Measurements from ENCODE around the gene FLVCR1.

The FLVCR1 gene

GRCh38 chr1:212941452-212941851, 83.4 kb downstream of the FLVCR1 start:
- DNase-seq (ENCODE audit: low read depth in 2 of 2): no peak
- TF ChIP-seq CTCF (IDR thresholded peaks at IDR 0.05; ENCODE audit: low read depth, low read length): no peak
- H3K4me3 ChIP-seq (replicated peaks in 1 of 2; ENCODE audit: low read depth in 2 of 2, low read length in 2 of 2): no peak overlapping the region

- no peak for TF ChIP-seq CTCF (IDR thresholded peaks at IDR 0.05; ENCODE audit: low read depth, low read length)
Measured at GRCh38 chr1:212942679-212943392, 84.8 kb downstream of the FLVCR1 start.

GRCh38 chr1:212943393-212943710, 85.3 kb downstream of the FLVCR1 start:
- DNase-seq (ENCODE audit: low read depth in 2 of 2): no peak
- no peak for TF ChIP-seq CTCF (IDR thresholded peaks at IDR 0.05; ENCODE audit: low read depth, low read length)
- H3K4me3 ChIP-seq (replicated peaks in 1 of 2; ENCODE audit: low read depth in 2 of 2, low read length in 2 of 2): no peak overlapping the region

More at GRCh38 chr1:212942679-212943392, 84.8 kb downstream of the FLVCR1 start:
- H3K4me3 ChIP-seq (replicated peaks in 1 of 2; ENCODE audit: low read depth in 2 of 2, low read length in 2 of 2): no peak overlapping the region
- DNase-seq (ENCODE audit: low read depth in 2 of 2): no peak

- no peak for DNase-seq (ENCODE audit: low read depth in 2 of 2)
- H3K4me3 ChIP-seq (replicated peaks in 1 of 2; ENCODE audit: low read depth in 2 of 2, low read length in 2 of 2): no peak overlapping the region
- no peak for TF ChIP-seq CTCF (IDR thresholded peaks at IDR 0.05; ENCODE audit: low read depth, low read length)
Measured at GRCh38 chr1:212944229-212944901, 86.3 kb downstream of the FLVCR1 start.

GRCh38 chr1:212945056-212945455, 87.0 kb downstream of the FLVCR1 start:
- TF ChIP-seq CTCF (IDR thresholded peaks at IDR 0.05; ENCODE audit: low read depth, low read length): no peak
- H3K4me3 ChIP-seq (replicated peaks in 1 of 2; ENCODE audit: low read depth in 2 of 2, low read length in 2 of 2): no peak overlapping the region
- DNase-seq (ENCODE audit: low read depth in 2 of 2): no peak

- H3K4me3 ChIP-seq (replicated peaks in 1 of 2; ENCODE audit: low read depth in 2 of 2, low read length in 2 of 2): no peak overlapping the region
- TF ChIP-seq CTCF (IDR thresholded peaks at IDR 0.05; ENCODE audit: low read depth, low read length): no peak
- DNase-seq (ENCODE audit: low read depth in 2 of 2): no peak
Measured at GRCh38 chr1:212945463-212946160, 87.5 kb downstream of the FLVCR1 start.

All from cardiac fibroblast (primary cell).